ENCODE results near the gene PRR19. TPM values are rescaled to one million over a fixed set of nuclear protein-coding genes. Genes with fewer than 3 reads are reported as not detected.

PRR19 gene
- total and polyA plus RNA-seq, 2 donors (not counting 1 experiment from before 2014, with no cell fraction given): 0.39 to 0.54 TPM

- peaks cover 0 to 32% (median 12%) of the 10 kb centered on the region in 4 experiments for H3K27me3 ChIP-seq (replicated peaks in 1 of 4; ENCODE audit: control extremely low read depth in 1 of 4, control insufficient read depth in 3 of 4, insufficient read depth in 4 of 4, low read length in 3 of 4)
- no peaks in the 10 kb centered on the region for H3K36me3 ChIP-seq (replicated peaks in 1 of 2; ENCODE audit: control extremely low read depth in 1 of 2, control insufficient read depth in 1 of 2, extremely low read depth in 1 of 2, insufficient read depth in 2 of 2, low read length in 1 of 2)
- H3K4me1 Mint-ChIP-seq: peaks cover 17% of the 10 kb centered on the region
- no peak overlapping the region for H3K9ac ChIP-seq (ENCODE audit: low read length)
- ChIA-PET CTCF (interaction anchor here (0.6 kb wide), 1 partner anchor 48 kb away, joined by 3 read pairs; no protein-coding TSS in a partner anchor), POLR2A (no interaction called here)
- no peak overlapping the region for H3K27ac ChIP-seq (ENCODE audit: low read length in 2 of 2)
- peaks cover 21% of the 10 kb centered on the region for H3K27me3 Mint-ChIP-seq
- 96% methylated on average over 12 of the region's 13 CpGs for WGBS (ENCODE audit: insufficient coverage)
- H3K27ac Mint-ChIP-seq: peak overlapping the region; percentile 20
- no peak for ATAC-seq (ENCODE audit: low read depth)
- peaks cover 20 to 26% of the 10 kb centered on the region in 2 donors for H3K4me1 ChIP-seq (ENCODE audit: control insufficient read depth in 2 of 2, insufficient read depth in 2 of 2, low read length in 2 of 2)
- H3K79me2 ChIP-seq (ENCODE audit: control insufficient read depth, insufficient read depth, low read length): no peaks in the 10 kb centered on the region
- intact Hi-C loops (cut with micrococcal nuclease): no loop called here
- H2AFZ ChIP-seq (ENCODE audit: insufficient read depth, low read depth, low read length, poor library complexity, severe bottlenecking): no peak overlapping the region
- no peak overlapping the region for H3K4me3 ChIP-seq (ENCODE audit: control extremely low read depth in 1 of 5, extremely low read depth in 1 of 5, insufficient read depth in 1 of 5, low read depth in 2 of 5, low read length in 4 of 5)
- peaks cover 0 to 9% (median 0%) of the 10 kb centered on the region in 3 donors for H3K9me3 ChIP-seq (ENCODE audit: control extremely low read depth in 1 of 3, control insufficient read depth in 2 of 3, insufficient read depth in 1 of 3, low read length in 2 of 3)
- no peaks in the 10 kb centered on the region for H4K20me1 ChIP-seq (ENCODE audit: control insufficient read depth, insufficient read depth, low read length, poor library complexity, severe bottlenecking)
- H3K4me3 Mint-ChIP-seq: no peak overlapping the region
- no peak for DNase-seq
- TF ChIP-seq EZH2 (IDR thresholded peaks at IDR 0.05; ENCODE audit: borderline replicate concordance, insufficient read depth, low read depth, low read length, poor library complexity, severe bottlenecking) (no peak), CTCF (IDR thresholded peaks at IDR 0.05) (no peak)
- no peaks in the 10 kb centered on the region for H3K9me3 Mint-ChIP-seq (ENCODE audit: insufficient read depth)
- H3K4me2 ChIP-seq (replicated peaks; ENCODE audit: low read depth, low read length, poor library complexity, severe bottlenecking): no peak overlapping the region
Measured at GRCh38 chr19:42317535-42317934, 15.6 kb downstream of the PRR19 start.

- Histone ChIP-seq H3K27me3 (replicated peaks in 1 of 4; ENCODE audit: control extremely low read depth in 1 of 4, control insufficient read depth in 3 of 4, insufficient read depth in 4 of 4, low read length in 3 of 4) (peaks cover 0 to 23% (median 3%) of the 10 kb centered on the region in 4 experiments), H3K9me3 (ENCODE audit: control extremely low read depth in 1 of 3, control insufficient read depth in 2 of 3, insufficient read depth in 1 of 3, low read length in 2 of 3) (no peaks in the 10 kb centered on the region), H3K4me3 (ENCODE audit: control extremely low read depth in 1 of 5, extremely low read depth in 1 of 5, insufficient read depth in 1 of 5, low read depth in 2 of 5, low read length in 4 of 5) (no peak overlapping the region), H3K27ac (ENCODE audit: low read length in 2 of 2) (no peak overlapping the region), H3K4me2 (replicated peaks; ENCODE audit: low read depth, low read length, poor library complexity, severe bottlenecking) (no peak overlapping the region), H3K36me3 (replicated peaks in 1 of 2; ENCODE audit: control extremely low read depth in 1 of 2, control insufficient read depth in 1 of 2, extremely low read depth in 1 of 2, insufficient read depth in 2 of 2, low read length in 1 of 2) (no peaks in the 10 kb centered on the region), H4K20me1 (ENCODE audit: control insufficient read depth, insufficient read depth, low read length, poor library complexity, severe bottlenecking) (no peaks in the 10 kb centered on the region), H2AFZ (ENCODE audit: insufficient read depth, low read depth, low read length, poor library complexity, severe bottlenecking) (no peak overlapping the region), H3K9ac (ENCODE audit: low read length) (no peak overlapping the region), H3K4me1 (ENCODE audit: control insufficient read depth in 2 of 2, insufficient read depth in 2 of 2, low read length in 2 of 2) (peaks cover 28 to 29% of the 10 kb centered on the region in 2 donors), H3K79me2 (ENCODE audit: control insufficient read depth, insufficient read depth, low read length) (peaks cover 16% of the 10 kb centered on the region)
- Mint-ChIP-seq H3K4me1 (peaks cover 23% of the 10 kb centered on the region), H3K4me3 (no peak overlapping the region), H3K27me3 (peaks cover 10% of the 10 kb centered on the region), H3K9me3 (ENCODE audit: insufficient read depth) (no peaks in the 10 kb centered on the region), H3K27ac (no peak overlapping the region)
- POLR2A ChIA-PET: no interaction called here
- intact Hi-C loops (cut with micrococcal nuclease): no loop called here
- 72% methylated on average over 8 of the region's 9 CpGs for WGBS (ENCODE audit: insufficient coverage)
- TF ChIP-seq CTCF (IDR thresholded peaks at IDR 0.05) (no peak), EZH2 (IDR thresholded peaks at IDR 0.05; ENCODE audit: borderline replicate concordance, insufficient read depth, low read depth, low read length, poor library complexity, severe bottlenecking) (no peak)
- DNase-seq: no peak
- no peak for ATAC-seq (ENCODE audit: low read depth)
- CTCF ChIA-PET: interaction anchor here (1.2 to 1.6 kb wide), 5 partner anchors 9 to 190 kb away, joined by 3 to 6 read pairs (median 4); partner anchors contain the start of gene TMEM145
Measured at GRCh38 chr19:42322305-42322704, 20.4 kb downstream of the PRR19 start.

Data from B cell (primary cell).